ENCODE data around the gene PLPP7. TPM values are rescaled to one million over a fixed set of nuclear protein-coding genes. Genes with fewer than 3 reads are reported as not detected.

The PLPP7 gene
- total RNA-seq, 2 experiments from 2014 or later = 0.11 to 0.16 TPM

- CTCF ChIA-PET (ENCODE audit: unreplicated experiment) = no interaction called here
- Histone ChIP-seq H3K9me2 (ENCODE audit: insufficient read depth, low read length) (no peaks in the 10 kb centered on the region), H3K9me3 (ENCODE audit: low read length) (no peaks in the 10 kb centered on the region), H3K4me1 (ENCODE audit: insufficient read depth, low read length, poor library complexity, severe bottlenecking) (peaks cover 23% of the 10 kb centered on the region), H3K36me3 (ENCODE audit: insufficient read depth, low read length) (peaks cover 14% of the 10 kb centered on the region; the same call in 1 of the 2 replicates), H3K4me2 (ENCODE audit: low read length) (peak overlapping the region; percentile 74), H3K27ac (ENCODE audit: low read depth, low read length, poor library complexity, severe bottlenecking) (peak overlapping the region; percentile 54), H2AFZ (ENCODE audit: low read length) (no peak overlapping the region), H3K79me2 (ENCODE audit: insufficient read depth, low read depth, low read length) (peaks cover 40% of the 10 kb centered on the region), H3K4me3 (ENCODE audit: low read depth, low read length, poor library complexity, severe bottlenecking) (peak overlapping the region; percentile 90), H4K20me1 (ENCODE audit: insufficient read depth, low read length) (no peaks in the 10 kb centered on the region)
- peak; percentile 38; the same call in 1 of the 2 replicates for TF ChIP-seq CTCF (conservative IDR thresholded peaks at IDR 0.05; ENCODE audit: low read length)
- no peak for TF ChIP-seq EZH2phosphoT487 (IDR thresholded peaks at IDR 0.05; ENCODE audit: borderline replicate concordance, low read depth, low read length)
- POLR2A ChIA-PET = interaction anchor here (0.6 kb wide), 2 partner anchors 99 to 153 kb away, joined by 4 to 5 read pairs; no protein-coding TSS in a partner anchor
- BruUV-seq (replicated peaks) = no TSS peak
- intact Hi-C loops (cut with micrococcal nuclease; ENCODE audit: unreplicated experiment) = loop anchor here (5.0 to 10.0 kb wide), 3 partner anchors 35 to 460 kb away; no protein-coding TSS in a partner anchor
- DNase-seq (ENCODE audit: low spot score) = peak; percentile 25
These were observed 12.1 kb upstream of the PLPP7 start for GRCh38 chr9:131277287-131277909.

GRCh38 chr9:131277910-131278701, 11.4 kb upstream of the PLPP7 start:
- Histone ChIP-seq H3K4me3 (ENCODE audit: low read depth, low read length, poor library complexity, severe bottlenecking) (peak overlapping the region; percentile 90), H4K20me1 (ENCODE audit: insufficient read depth, low read length) (no peaks in the 10 kb centered on the region), H3K4me1 (ENCODE audit: insufficient read depth, low read length, poor library complexity, severe bottlenecking) (peaks cover 17% of the 10 kb centered on the region), H3K36me3 (ENCODE audit: insufficient read depth, low read length) (peaks cover 14% of the 10 kb centered on the region; the same call in 1 of the 2 replicates), H3K27ac (ENCODE audit: low read depth, low read length, poor library complexity, severe bottlenecking) (peak overlapping the region; percentile 54), H3K4me2 (ENCODE audit: low read length) (peak overlapping the region; percentile 74), H3K79me2 (ENCODE audit: insufficient read depth, low read depth, low read length) (peaks cover 33% of the 10 kb centered on the region), H2AFZ (ENCODE audit: low read length) (peak overlapping the region; percentile 19; the same call in 1 of the 2 replicates), H3K9me2 (ENCODE audit: insufficient read depth, low read length) (no peaks in the 10 kb centered on the region), H3K9me3 (ENCODE audit: low read length) (no peaks in the 10 kb centered on the region)
- peak; percentile 86 for DNase-seq (ENCODE audit: low spot score)
- no TSS peak for BruUV-seq (replicated peaks)
- intact Hi-C loops (cut with micrococcal nuclease; ENCODE audit: unreplicated experiment) = loop anchor here (5.0 to 10.0 kb wide), 3 partner anchors 36 to 459 kb away; no protein-coding TSS in a partner anchor
- POLR2A ChIA-PET = interaction anchor here (0.6 to 1.4 kb wide), 2 partner anchors 98 to 154 kb away, joined by 3 to 4 read pairs; no protein-coding TSS in a partner anchor
- CTCF ChIA-PET (ENCODE audit: unreplicated experiment) = interaction anchor here (0.6 kb wide), 1 partner anchor 1869 kb away, joined by 13 read pairs; no protein-coding TSS in a partner anchor
- no peak for TF ChIP-seq CTCF (conservative IDR thresholded peaks at IDR 0.05; ENCODE audit: low read length)
- no peak for TF ChIP-seq EZH2phosphoT487 (IDR thresholded peaks at IDR 0.05; ENCODE audit: borderline replicate concordance, low read depth, low read length)
